ENCODE measurements around the gene PLCXD3. TPM values are rescaled to one million over a fixed set of nuclear protein-coding genes. Genes with fewer than 3 reads are reported as not detected.

PLCXD3 gene
- total and polyA plus RNA-seq, 10 donors, result 0.07 to 0.61 (median 0.20) TPM

- TF ChIP-seq POLR2A (IDR thresholded peaks at IDR 0.05) (no peak), POLR2AphosphoS5 (IDR thresholded peaks at IDR 0.05) (no peak), CTCF (IDR thresholded peaks at IDR 0.05 in 8 of 11, conservative IDR thresholded peaks at IDR 0.05 in 3 of 11) (no peak)
- intact Hi-C loops (cut with DNase I; ENCODE audit: low total_unique reads), result no loop called here
- DNase-seq, result no peak
- H3K27me3 ChIP-seq (replicated peaks in 1 of 7), result no peaks in the 10 kb centered on the region
- no peaks in the 10 kb centered on the region for H3K9me3 ChIP-seq
- H3K36me3 ChIP-seq, result no peaks in the 10 kb centered on the region
- 38 to 43% (median 39%) methylated on average over 12 of the region's 12 CpGs for WGBS, 5 donors
- no peaks in the 10 kb centered on the region for H3K4me1 ChIP-seq
- H3K27ac ChIP-seq, result no peak overlapping the region
- H3K4me3 ChIP-seq, result peak overlapping the region in 1 of 8 donors; percentile 50
Measured at GRCh38 chr5:41281215-41281810, 229.1 kb downstream of the PLCXD3 start.

GRCh38 chr5:41279040-41279439 is 231.4 kb downstream of the PLCXD3 start:
- Histone ChIP-seq H3K27ac (no peak overlapping the region), H3K36me3 (no peaks in the 10 kb centered on the region), H3K4me3 (no peak overlapping the region), H3K4me1 (no peaks in the 10 kb centered on the region), H3K27me3 (replicated peaks in 1 of 7) (no peaks in the 10 kb centered on the region), H3K9me3 (no peaks in the 10 kb centered on the region)
- DNase-seq, result no peak
- 63 to 78% (median 72%) methylated on average over 2 of the region's 2 CpGs for WGBS, 5 donors
- TF ChIP-seq POLR2AphosphoS5 (IDR thresholded peaks at IDR 0.05), result no peak
- TF ChIP-seq CTCF (IDR thresholded peaks at IDR 0.05 in 8 of 11, conservative IDR thresholded peaks at IDR 0.05 in 3 of 11), result no peak
- no peak for TF ChIP-seq POLR2A (IDR thresholded peaks at IDR 0.05)
- intact Hi-C loops (cut with DNase I; ENCODE audit: low total_unique reads), result loop anchor here (10.0 kb wide), 2 partner anchors 366 to 566 kb away; no protein-coding TSS in a partner anchor

GRCh38 chr5:41277476-41278245 is 232.7 kb downstream of the PLCXD3 start:
- Histone ChIP-seq H3K27me3 (replicated peaks in 1 of 7) (no peaks in the 10 kb centered on the region), H3K9me3 (no peaks in the 10 kb centered on the region), H3K4me3 (no peak overlapping the region), H3K36me3 (no peaks in the 10 kb centered on the region), H3K27ac (no peak overlapping the region), H3K4me1 (no peaks in the 10 kb centered on the region)
- DNase-seq, result no peak
- 54 to 58% (median 55%) methylated on average over 4 of the region's 4 CpGs for WGBS, 5 donors
- TF ChIP-seq POLR2A (IDR thresholded peaks at IDR 0.05), result no peak
- TF ChIP-seq CTCF (IDR thresholded peaks at IDR 0.05 in 8 of 11, conservative IDR thresholded peaks at IDR 0.05 in 3 of 11), result no peak
- no peak for TF ChIP-seq POLR2AphosphoS5 (IDR thresholded peaks at IDR 0.05)
- intact Hi-C loops (cut with DNase I; ENCODE audit: low total_unique reads), result loop anchor here (10.0 kb wide), 2 partner anchors 367 to 567 kb away; no protein-coding TSS in a partner anchor

Data from spleen (tissue), 11 donors.